Inflammatory macrophage treated with lipopolysaccharide for 4 hours (primary cell): ENCODE measurements around the gene GPR18.
A peak's percentile ranks its signal among the peaks of the same experiment; 100 is the strongest.

ENCODE experiments used
- DNase-seq: peaks from one replicate; pipeline ENCODE4 v3.0.0-alpha.2; 2020

GPR18 gene, protein sequence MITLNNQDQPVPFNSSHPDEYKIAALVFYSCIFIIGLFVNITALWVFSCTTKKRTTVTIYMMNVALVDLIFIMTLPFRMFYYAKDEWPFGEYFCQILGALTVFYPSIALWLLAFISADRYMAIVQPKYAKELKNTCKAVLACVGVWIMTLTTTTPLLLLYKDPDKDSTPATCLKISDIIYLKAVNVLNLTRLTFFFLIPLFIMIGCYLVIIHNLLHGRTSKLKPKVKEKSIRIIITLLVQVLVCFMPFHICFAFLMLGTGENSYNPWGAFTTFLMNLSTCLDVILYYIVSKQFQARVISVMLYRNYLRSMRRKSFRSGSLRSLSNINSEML

DNA sequence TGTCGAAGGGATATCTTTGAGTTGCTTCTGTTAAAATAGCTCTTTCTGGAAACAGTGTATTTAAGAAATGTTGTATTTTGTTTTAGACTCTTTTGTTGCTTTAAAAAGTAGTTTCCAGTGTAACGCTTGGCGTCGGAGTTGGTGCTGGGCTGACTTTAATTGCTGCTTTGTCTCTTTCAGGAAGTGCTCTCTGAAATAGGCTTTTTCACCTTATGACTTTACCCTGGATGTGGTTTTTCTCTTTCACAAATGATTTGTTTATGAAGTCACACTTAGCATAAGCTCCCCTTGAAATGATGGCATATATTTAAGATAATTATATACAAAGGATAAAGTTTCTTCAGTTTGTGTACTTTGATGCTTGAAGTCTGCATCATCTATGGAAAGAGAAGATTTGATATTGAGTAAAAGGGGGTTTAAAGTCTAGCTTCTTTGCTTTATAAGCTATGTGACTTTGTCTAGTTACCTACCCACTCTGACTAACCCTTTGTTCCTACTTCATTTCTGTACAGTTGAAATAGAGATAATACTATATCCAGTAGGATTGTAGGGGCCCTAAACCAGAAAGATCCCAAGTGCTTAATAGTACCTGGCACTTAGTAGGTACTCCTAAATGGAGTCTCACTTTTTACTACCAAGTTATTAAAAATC, at the start of gene GPR18:
GPR18 (minus strand) TSS at position 170 of the 651 bp plus-strand sequence. CDS start 2,507 bp downstream, outside the sequence.
- DNase-seq = peak; percentile 69

DNA sequence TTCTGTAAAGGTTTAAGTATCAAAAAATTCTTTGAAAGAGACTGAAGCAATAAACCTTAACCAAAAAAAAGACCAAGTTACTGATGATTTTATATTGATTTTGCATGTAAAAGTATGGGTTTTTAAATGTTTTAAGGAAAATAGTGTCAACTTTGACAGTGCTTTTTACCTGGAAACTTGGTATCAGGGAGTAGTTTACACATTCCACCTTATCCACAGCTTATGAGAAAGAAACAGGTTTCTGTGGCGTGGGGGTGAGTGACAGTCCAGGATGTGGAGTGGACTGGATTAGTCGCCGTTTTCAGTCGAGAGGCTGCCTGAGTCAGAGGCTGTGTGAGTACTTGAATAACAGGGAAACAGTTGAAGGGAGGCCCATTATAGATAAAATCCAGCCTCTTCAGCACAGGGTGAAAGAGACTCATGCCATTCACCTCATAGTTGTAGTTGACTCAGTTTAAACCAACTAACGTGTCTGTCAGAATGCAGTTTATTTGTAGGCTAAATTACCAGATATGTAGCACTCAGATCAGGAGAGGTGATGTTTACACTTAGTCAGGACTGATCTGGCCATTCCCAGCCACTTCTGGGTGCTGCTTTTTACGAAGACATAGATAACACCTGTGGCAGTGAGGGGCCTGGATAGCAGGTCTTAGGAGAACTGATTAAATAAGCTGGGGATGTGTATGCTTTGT, 49.6 kb upstream of the GPR18 start:
- peak; percentile 74 for DNase-seq

DNA sequence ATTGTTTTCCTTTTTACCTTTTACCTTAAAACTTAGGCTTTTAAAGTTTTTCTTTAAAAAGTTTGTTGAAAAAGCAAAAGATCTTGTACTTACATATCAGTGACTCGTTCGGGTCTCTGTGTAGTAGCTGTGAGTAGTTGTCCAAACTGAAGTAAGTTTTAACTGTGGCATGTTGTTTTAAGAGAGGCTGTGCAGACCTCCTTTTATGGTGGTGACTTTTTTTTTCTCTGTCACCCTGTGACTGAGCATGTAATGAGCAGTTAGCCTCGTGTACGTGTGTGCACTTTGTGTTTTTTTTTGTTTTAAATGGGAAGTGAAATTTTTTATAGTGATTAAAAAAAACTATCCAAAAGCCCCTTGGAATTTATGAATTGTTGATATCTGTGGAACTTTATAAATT, 49.1 kb upstream of the GPR18 start, which contains the start of gene GPR183:
GPR183 (minus strand) TSS at position 153 of the 400 bp plus-strand sequence. CDS start 11,254 bp downstream, outside the sequence.
- peak; percentile 86 for DNase-seq

DNA sequence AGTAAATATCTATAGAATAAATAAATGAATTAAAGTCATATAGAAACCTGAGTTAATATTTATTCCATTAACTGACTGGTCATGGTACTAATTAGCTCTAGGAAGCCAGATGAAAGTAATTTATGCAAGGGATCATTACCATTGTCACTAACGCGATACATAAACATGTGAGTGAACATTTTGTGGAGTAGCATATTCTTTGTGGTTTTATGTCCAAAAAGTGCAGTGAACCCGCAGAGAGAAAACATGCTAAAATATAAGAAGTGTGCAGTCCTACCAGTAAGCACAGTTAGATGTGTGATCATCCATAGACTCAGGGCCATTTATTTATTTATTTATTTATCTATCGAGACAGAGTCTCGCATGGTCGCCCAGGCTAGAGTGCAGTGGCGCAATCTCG, 47.4 kb upstream of the GPR18 start:
- DNase-seq = no peak

DNA sequence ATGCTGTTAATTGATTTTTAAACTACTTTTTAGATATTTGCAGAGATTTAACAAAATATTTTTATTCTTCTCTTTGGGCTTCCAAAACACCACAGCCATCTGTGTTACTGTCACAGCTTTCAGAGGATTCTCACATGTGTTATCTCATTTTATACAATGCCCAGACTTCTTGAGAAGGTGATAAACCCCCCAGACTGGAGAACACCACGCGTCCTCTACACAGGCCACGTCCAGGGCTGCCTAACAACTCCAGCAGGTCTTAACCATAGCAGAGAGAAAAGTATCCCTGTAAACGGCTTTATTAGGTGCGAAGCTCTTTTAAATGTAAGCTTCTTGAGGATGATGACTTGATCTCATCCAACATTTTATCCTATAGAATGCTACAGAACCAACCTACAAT, 47.0 kb upstream of the GPR18 start:
- DNase-seq = no peak

DNA sequence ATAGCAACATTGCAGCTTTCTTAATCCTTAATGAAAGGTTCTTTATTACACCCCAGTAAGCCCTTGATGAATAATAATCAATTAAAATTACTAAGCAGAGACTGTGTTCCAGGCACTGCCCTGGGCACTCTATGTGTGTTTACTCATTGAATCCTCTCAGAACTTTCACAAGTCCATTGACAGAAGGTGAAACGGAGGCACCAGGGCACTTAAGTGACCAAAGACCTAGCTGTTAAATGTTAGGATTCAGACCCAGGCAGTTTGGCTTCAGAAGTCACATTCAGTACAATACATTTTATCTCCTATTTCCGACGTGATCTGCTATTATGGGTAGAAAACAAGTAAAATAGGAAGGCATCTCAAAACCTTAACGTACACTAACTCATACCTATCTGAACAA, 46.4 kb upstream of the GPR18 start:
- no peak for DNase-seq

DNA sequence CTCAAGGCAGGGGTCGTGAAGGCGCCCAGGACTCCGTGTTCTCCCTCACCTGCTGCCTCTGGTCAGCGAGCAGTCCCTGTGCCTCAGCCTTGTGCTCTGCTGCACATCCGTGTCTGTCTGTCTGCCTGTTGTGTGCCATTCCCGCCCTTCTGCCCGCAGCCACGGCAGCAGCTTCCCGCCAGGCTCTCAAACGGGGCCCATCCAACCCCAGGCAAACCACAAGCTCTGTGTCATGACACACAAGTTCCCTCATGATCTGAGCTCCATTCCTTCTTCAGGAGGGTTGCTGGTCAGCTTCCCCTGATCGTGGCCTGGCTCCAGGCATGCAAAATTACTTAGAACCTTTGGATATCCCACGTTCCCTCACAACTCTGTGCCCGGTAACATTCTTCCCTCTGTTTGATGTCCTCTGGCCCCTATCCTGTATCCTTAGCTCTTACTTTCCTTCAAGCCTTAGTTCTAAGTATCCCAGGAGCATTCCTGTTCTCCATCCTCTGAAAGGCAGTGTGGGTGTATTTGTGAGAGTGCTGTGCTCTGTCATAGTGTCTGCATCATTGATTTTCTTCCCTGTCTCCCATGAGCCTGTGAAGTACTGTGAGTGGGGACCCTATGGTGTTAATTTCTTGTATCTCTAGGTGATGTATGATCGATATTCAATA, 45.8 kb upstream of the GPR18 start:
- peak; percentile 67 for DNase-seq

DNA sequence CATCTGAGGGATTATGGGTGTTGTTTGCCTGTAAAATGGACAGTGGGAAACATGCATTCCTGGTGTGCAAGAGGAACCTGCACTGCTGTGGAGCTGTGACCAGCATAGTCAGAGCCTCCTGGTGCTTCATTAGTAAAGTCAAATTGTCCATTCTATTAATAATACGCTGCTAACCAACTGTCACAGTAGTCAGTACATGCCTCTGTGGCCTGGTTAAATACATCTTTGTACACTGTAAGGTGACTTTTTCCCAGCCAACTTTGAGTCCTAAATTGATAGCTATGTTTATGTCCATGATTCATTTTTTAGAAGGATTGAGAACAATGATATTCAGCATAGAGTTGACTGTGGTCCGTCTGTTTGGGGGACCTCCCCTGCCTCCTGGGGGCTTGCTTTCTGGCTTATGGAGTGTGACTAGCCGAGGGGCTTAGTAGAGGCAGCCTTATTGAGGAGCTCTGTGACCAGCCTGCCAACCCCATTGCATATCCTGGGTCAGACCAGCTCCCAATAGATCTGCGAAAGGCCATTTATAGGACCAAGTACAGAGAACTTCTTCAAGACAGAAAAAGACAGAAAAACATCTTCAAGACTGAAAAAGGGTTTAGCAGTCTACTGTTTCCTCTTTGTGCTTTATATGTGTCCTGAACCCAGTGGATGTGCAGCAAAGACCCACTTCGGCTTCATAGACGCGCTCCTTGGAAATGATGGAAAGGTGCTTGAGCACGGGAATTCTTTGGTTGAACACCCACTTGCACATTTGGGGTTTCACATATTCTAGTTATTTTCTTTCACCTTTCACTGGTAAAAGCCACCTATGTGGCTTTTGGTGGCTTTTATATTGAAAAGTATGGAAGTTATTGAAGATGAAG, 44.7 kb upstream of the GPR18 start:
- no peak for DNase-seq

DNA sequence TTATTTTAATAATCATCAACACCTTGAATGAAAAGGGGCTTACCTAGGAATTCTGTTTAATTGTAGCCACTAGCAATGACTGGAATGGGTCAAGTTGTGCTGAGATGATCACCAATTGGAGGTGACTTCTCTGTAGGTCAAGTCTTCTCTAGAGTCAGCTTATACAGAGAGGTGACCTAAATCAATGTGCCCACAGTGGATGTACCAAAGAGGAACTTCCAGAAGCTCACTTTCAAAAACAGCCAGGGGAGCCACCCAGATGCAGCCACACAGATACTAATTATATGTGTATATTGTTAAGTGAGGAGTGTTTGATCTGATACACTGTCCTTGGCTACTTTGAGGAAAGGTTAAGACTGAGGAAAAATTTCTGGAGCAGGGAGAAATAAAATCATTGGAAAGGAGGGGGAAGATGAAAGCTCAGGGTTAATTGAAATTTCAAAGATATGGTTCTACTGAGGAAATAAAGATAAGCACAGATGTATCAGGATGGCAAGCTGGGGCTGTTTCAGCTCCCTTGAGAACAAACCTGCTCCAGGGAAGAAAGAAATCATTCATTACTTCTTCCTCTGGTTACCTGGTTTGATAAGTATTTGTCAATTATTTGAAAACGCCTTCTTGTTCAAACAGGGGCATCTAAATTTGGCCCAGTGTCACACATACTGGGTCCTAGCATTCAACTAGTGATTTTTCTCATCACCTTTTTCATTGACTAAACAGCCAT, 43.9 kb upstream of the GPR18 start:
- no peak for DNase-seq

DNA sequence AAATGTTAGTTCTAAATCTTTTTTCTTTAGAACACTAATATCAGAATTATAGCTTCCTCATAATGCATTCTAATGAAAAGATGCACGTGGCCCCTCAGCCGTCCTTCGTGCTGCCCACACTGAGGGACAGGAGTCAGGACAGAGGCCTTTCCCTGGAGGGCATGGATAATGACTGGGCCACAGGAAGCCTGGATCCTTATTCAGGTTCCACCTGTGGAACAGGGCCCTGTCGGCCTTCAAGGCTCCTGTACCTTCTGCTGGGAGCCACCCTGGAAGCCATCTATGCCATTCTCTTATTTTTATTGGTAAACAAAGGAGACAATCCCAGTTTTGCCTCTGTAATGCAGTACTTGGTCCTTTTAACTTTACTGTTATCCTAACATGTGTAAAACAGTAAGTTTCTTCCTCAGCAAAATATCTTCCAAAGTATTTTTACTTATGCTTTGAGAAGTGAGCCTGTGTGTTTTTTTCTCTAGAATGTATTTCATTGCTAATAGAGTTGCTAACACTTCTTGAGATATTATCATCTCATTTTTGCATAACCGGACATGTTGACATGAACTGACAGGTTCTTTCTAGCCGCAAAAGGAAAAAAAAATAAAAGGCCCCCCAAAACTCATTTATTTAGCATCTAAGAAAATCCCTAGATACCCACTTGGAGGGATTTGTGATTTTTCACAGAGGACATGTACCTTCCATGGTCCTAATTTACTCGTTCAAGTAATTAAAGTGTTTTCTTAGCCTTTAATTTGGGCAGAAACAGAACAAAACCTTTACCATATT, 43.1 kb upstream of the GPR18 start:
- DNase-seq = no peak

DNA sequence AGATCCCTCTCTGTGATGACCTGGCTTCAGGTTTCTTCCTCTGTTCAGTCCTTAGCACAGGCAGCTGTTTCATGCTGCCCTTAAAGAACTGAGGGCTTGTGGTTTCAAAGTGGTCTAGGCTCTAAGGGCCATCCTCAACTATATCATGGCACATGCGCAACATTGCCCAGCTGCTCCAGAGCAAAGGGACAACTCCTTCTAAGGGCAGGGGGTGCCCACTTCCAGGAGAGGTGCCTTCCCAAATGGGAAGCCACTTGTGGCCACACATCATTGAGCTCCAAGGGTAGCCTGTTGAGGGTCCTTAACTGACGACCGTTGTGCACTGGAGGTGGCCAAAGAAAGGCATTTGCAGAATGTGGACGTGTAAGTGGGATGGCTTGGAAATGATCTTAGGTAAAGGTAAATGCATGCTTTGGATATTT, 41.8 kb upstream of the GPR18 start:
- DNase-seq = no peak

DNA sequence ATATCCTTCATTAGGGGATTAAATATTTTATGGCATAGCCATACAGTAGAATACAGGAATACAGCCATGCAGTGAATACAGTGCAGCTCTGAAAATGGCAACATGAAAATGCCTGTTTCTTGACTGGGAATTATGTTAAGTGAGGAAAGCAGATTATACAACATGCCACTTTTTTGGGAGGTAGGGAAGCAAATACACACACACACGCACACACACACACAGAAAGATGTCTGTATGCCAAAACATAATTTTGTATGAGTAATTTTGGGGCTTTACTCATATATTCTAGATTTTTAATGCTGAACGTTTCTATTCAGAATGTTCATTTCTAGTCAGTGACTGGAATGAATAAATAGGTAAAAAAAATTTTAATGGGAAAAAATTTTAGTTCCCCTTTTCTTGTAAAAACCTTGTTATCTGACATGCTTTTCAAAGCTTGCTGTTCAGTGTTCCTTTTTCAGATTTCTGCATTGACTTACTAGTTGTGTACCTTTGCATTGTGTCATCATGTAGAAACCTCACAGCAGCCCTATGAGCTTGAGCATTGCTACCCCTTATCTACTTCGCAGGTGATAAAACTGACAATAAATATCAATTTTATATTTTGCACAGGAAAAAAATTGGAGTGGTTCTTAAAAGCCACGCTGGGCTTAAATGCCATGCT, 41.2 kb upstream of the GPR18 start:
- no peak for DNase-seq

DNA sequence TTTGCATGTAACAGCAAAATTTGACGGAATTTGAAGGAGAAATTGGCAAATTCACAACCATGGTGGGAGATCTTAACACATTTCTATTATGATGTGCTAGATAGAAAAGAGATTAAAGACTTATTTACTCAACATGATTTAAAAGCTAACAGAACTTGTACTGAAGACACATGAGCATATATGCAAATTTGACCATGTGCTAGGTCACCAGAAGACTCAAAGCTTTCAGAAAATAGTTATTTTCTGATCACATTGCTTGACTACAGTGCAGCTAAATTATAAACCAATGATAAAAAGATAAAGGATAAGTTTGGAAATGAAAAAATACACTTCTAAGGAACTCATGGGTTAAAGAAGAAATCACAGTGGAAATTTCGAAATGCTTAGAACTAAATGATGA, 39.9 kb upstream of the GPR18 start:
- no peak for DNase-seq

DNA sequence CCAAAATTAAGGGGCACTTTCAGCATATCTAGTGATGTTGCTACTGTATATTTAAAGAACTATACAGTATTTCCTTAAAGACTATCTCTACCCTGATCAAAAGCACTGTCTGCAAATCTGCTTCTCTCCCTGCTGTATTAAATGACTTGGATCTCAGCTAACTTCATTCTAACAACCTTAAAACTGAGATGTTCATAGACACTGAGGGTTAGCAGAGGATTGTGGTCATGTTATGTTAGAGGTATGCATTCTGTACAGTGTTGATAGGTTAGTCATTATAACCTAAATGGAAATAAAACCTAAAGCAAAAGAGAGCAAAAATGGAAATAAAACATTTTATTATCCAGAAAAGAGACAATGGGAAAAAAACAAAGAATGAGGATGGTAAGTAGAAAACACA, 39.2 kb upstream of the GPR18 start:
- no peak for DNase-seq

DNA sequence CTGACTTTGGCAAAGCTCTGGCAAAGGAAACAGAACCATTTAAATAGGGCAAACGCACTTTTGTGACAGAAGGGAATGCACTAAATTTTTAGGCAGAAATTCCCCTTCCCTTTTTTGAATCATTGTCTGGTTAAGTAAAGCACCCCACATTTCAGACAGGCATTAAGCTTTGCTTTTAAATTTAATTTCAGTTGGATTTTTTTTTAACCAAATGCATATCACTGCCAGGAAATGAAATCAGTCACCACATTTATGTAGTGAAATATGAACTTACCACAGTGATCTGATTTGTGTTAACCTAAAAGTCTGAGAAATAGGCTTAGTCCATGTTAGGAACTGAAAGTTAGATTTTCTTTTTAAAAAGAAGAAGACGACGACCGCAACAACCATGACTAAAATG, 38.2 kb upstream of the GPR18 start:
- peak; percentile 79 for DNase-seq

DNA sequence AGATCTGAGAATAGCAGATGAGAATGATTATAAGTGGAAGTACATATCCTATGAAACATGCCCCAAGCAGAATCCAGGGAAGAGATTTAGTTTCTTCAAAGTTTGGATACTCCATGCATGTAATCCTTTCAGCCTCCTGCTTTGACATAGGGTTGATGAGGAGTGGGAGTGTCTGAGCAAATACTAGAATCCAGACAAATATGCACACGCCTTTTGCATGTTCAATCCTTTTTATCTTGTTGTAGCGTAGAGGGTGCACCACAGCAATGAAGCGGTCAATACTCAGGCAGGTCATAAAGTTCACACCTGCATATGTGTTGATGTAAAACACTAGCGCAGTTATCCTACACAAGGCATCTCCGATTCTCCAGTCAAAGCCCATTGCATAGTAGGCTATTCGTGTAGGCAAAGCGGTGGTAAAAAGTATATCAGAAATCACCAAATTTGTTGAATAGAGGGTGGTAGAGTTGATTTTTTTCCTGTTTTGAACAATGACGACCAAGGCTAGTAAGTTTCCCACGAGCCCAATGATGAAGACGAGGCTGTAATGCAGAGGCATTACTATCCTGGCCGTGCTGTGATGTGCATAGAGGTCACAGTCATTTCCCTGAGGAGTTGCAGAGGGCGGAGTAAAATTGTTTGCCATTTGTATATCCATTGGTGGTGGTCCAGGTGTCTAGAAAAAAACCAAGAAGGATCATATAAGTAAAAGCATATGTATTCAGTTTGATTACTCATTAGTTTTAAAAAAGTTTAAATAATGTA, 37.5 kb upstream of the GPR18 start:
- DNase-seq = no peak

DNA sequence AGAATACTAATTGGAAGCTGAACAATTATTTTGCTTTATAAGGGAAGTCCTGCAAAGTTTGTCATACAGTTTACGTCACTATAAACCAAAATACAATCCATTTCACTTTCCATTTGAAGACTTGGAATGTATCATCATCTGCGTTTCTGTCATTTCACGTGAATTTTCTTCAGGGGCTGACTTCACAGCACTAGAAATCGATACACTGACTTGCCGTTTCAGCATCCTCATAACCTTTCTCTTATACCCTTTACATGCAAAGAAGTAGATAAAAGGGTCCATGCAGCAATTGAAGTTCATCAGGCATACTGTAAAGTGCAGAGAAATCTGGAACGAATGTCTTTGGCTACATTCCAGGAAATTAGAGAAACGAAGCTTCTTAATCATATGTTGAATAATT, 36.8 kb upstream of the GPR18 start:
- peak; percentile 56 for DNase-seq

DNA sequence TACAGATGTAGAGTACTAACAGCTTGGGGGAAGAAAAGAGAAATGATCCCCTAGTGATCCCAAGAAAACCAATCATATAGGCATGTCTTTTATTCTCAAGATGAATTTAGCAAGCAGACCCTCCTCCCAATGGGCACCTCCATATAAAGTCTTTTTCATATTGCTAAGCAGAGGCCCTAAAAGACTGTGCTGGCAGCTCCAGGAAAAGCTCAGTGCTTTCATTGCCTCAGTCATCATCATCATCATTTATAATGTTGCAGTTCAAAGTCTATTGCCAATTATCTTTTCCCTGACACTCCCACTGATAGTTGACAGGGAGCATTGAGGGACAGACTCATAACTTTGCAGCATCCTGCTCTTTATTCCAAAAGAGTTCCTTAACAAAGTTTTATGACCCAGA, 36.0 kb upstream of the GPR18 start:
- DNase-seq = no peak

DNA sequence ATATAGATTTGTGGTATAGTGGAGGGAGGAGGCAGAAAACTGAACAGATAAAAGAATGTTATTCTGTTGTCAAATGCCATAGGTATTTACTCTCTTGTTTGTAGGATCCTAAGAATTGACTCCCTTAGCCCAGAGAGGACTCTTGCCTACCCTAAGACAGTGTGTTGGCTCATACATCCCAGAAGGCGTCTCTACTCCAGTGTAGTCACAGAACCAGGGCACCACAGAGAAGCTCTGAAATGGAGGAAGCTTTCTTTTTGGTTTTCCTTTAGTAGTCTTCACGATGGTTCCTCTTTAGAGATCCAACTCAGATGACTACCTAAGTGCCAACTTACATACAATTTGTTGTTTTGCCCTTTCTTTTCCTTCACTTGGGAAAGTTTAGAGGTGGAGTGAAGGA, 35.0 kb upstream of the GPR18 start:
- peak; percentile 69 for DNase-seq
